GM23338 (cell line): ENCODE results near the gene BBX. TPM values are rescaled to one million over a fixed set of nuclear protein-coding genes. Genes with fewer than 3 reads are reported as not detected.

ENCODE experiments used
- ATAC-seq: fragments of 200-7000 bp; cut with Tn5 transposase; 3 replicates; pipeline ENCODE4 v1.9.1; 2020
- DNase-seq: peaks from one replicate; pipeline ENCODE4 v3.0.0-alpha.2; 2015; ENCODE audit warnings: low spot score
- H2AFZ ChIP-seq: fragments of 200-600 bp; sonication (generic); 2 replicates; pipeline ENCODE4 v1.8.0; 2016; ENCODE audit warnings: antibody characterized with exemption, mild to moderate bottlenecking, moderate library complexity
- H3F3A ChIP-seq: fragments of 200-600 bp; sonication (generic); replicated peaks from 2 replicates; pipeline ENCODE4 v1.8.0; 2017; ENCODE audit warnings: antibody characterized with exemption, mixed run types, low read depth
- H3K27ac ChIP-seq: fragments of 200-600 bp; sonication (generic); 2 replicates; pipeline ENCODE4 v1.6.1; 2016; ENCODE audit warnings: low read depth
- H3K27me3 ChIP-seq: fragments of 200-600 bp; sonication (generic); 2 replicates; pipeline ENCODE4 v1.8.0; 2016; ENCODE audit warnings: mild to moderate bottlenecking, mixed run types, moderate library complexity; ENCODE audit not compliant: insufficient read depth
- H3K36me3 ChIP-seq: fragments of 200-600 bp; sonication (generic); 2 replicates; pipeline ENCODE4 v1.8.0; 2016; ENCODE audit warnings: mild to moderate bottlenecking; ENCODE audit not compliant: insufficient read depth
- H3K4me1 ChIP-seq: fragments of 200-600 bp; sonication (generic); 2 replicates; pipeline ENCODE4 v1.8.0; 2016; ENCODE audit warnings: mild to moderate bottlenecking, moderate library complexity; ENCODE audit not compliant: insufficient read depth
- H3K4me2 ChIP-seq: fragments of 200-600 bp; sonication (generic); 2 replicates; pipeline ENCODE4 v1.7.1; 2017; ENCODE audit warnings: mixed run types
- H3K4me3 ChIP-seq: fragments of 200-600 bp; sonication (generic); 2 replicates; pipeline ENCODE4 v1.6.1; 2016; ENCODE audit warnings: mixed run types
- H3K79me2 ChIP-seq: fragments of 200-600 bp; sonication (generic); replicated peaks from 2 replicates; pipeline ENCODE4 v1.8.0; 2017; ENCODE audit warnings: mild to moderate bottlenecking; ENCODE audit not compliant: insufficient read depth
- H3K9me2 ChIP-seq: fragments of 200-600 bp; sonication (generic); 2 replicates; pipeline ENCODE4 v1.8.0; 2017; ENCODE audit not compliant: insufficient read depth
- H4K20me1 ChIP-seq: fragments of 200-600 bp; sonication (generic); replicated peaks from 2 replicates; pipeline ENCODE4 v1.8.0; 2017; ENCODE audit warnings: mild to moderate bottlenecking; ENCODE audit not compliant: insufficient read depth
- H3K27ac Mint-ChIP-seq: 2 replicates; pipeline ENCODE4 v1.8.0; 2020; ENCODE audit warnings: inconsistent platforms, mild to moderate bottlenecking, moderate library complexity, mixed read lengths
- H3K27me3 Mint-ChIP-seq: 3 replicates; pipeline ENCODE4 v1.8.0; 2022; ENCODE audit warnings: low read depth, mild to moderate bottlenecking, moderate library complexity, mixed read lengths, inconsistent platforms; ENCODE audit not compliant: insufficient read depth, poor library complexity
- H3K36me3 Mint-ChIP-seq: 3 replicates; pipeline ENCODE4 v1.8.0; 2021; ENCODE audit warnings: low read depth, mild to moderate bottlenecking, inconsistent platforms, moderate library complexity, mixed read lengths
- H3K4me1 Mint-ChIP-seq: 3 replicates; pipeline ENCODE4 v1.8.0; 2020; ENCODE audit warnings: mild to moderate bottlenecking, inconsistent platforms, mixed read lengths
- H3K4me3 Mint-ChIP-seq: 3 replicates; pipeline ENCODE4 v1.8.0; 2021; ENCODE audit warnings: moderate library complexity, mild to moderate bottlenecking, inconsistent platforms, mixed read lengths
- H3K9me3 Mint-ChIP-seq: 3 replicates; pipeline ENCODE4 v1.8.0; 2020; ENCODE audit warnings: moderate library complexity, mild to moderate bottlenecking, inconsistent platforms, mixed read lengths
- CREB1 ChIP-seq: fragments of 250-450 bp; sonication (Bioruptor Pico); IDR thresholded peaks from 2 replicates; pipeline ENCODE4 v1.5.0; 2020; ENCODE audit warnings: low read depth, mild to moderate bottlenecking, moderate library complexity
- CTCF ChIP-seq, 2 experiments: fragments of 200-600 bp in 1 of 2; sonication (generic) in 1 of 2; conservative IDR thresholded peaks; 2 replicates each; pipeline versions ENCODE4 v1.5.1 to v1.6.1; 2016 to 2017; ENCODE audit warnings: antibody characterized with exemption in 2 of 2, low read depth in 2 of 2, mild to moderate bottlenecking in 2 of 2, moderate library complexity in 1 of 2
- EZH2 ChIP-seq: fragments of 200-600 bp; sonication (generic); IDR thresholded peaks from one replicate; pipeline ENCODE4 v1.8.0; 2017; ENCODE audit warnings: antibody characterized with exemption, mild to moderate bottlenecking, low read depth; ENCODE audit not compliant: unreplicated experiment
- EZH2phosphoT487 ChIP-seq: fragments of 200-600 bp; sonication (generic); IDR thresholded peaks from one replicate; pipeline ENCODE4 v1.8.1; 2018; ENCODE audit warnings: antibody characterized with exemption; ENCODE audit not compliant: unreplicated experiment
- JUNB ChIP-seq: IDR thresholded peaks from one replicate; pipeline ENCODE4 v1.6.1; 2016; ENCODE audit warnings: antibody characterized with exemption; ENCODE audit not compliant: unreplicated experiment
- NANOG ChIP-seq: IDR thresholded peaks from 2 replicates; pipeline ENCODE4 v1.6.1; 2016; ENCODE audit warnings: antibody characterized with exemption, borderline replicate concordance
- POLR2AphosphoS5 ChIP-seq: IDR thresholded peaks from 2 replicates; pipeline ENCODE4 v1.6.1; 2016; ENCODE audit warnings: antibody characterized with exemption, low read depth
- ZNF114 ChIP-seq: fragments of 250-450 bp; sonication (Bioruptor Pico); IDR thresholded peaks from 2 replicates; pipeline ENCODE4 v1.5.0; 2020; ENCODE audit warnings: mild to moderate bottlenecking, moderate library complexity
- ZNF331 ChIP-seq: fragments of 250-450 bp; sonication (Bioruptor Pico); IDR thresholded peaks from 2 replicates; pipeline ENCODE4 v1.5.0; 2020; ENCODE audit warnings: low read depth, mild to moderate bottlenecking, moderate library complexity
- ZNF462 ChIP-seq: fragments of 250-450 bp; sonication (Bioruptor Pico); IDR thresholded peaks from 2 replicates; pipeline ENCODE4 v1.5.0; 2020; ENCODE audit warnings: mild to moderate bottlenecking, moderate library complexity
- polyA plus RNA-seq: library from polyadenylated mRNA; unstranded; fragments of >200 nt; fragmentation: Nextera tagmentation; extraction: Ambion mirVana; gene quantifications from 2 replicates; pipeline ENCODE4 v1.2.1, GENCODE V29; 2016
- total RNA-seq: library from RNA; depleted of rRNA; stranded (reverse); fragments of >200 nt; shearing (Covaris generic); gene quantifications from 2 replicates; pipeline ENCODE4 v1.2.3, GENCODE V29; 2014
- TF ChIP-seq, protein P1 (sequence below): IDR thresholded peaks from one replicate; pipeline ENCODE4 v1.6.1; 2018; ENCODE audit warnings: antibody characterized with exemption; ENCODE audit not compliant: unreplicated experiment

The BBX gene
- total and polyA plus RNA-seq, 2 experiments from 2014 or later, result 35.2 to 44.1 TPM

DNA sequence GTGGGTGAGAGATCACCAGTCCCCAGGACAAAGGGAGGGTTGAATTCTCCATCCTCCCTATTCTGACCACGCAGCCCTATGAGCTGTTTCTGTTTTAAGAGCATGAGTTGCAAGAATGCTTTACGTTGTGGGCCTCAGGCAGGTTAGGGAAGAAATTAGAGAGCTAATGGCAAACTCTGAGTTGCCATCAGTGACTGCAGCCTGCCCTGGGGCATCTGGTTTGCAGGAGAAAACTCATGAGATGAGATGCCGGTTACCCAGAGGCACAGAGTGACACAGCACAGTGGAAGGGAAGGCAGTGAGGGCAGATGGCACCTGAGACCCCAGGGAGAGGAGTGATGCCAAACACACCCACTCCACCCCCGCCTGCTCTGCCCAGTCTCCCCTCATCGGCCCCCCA is 302.8 kb downstream of the BBX start (continued):
- TF ChIP-seq ZNF462 (CRISPR knock-in tag) (no peak), POLR2AphosphoS5 (no peak), NANOG (no peak), JUNB (no peak), CREB1 (CRISPR knock-in tag) (no peak), ZNF331 (CRISPR knock-in tag) (no peak)

DNA sequence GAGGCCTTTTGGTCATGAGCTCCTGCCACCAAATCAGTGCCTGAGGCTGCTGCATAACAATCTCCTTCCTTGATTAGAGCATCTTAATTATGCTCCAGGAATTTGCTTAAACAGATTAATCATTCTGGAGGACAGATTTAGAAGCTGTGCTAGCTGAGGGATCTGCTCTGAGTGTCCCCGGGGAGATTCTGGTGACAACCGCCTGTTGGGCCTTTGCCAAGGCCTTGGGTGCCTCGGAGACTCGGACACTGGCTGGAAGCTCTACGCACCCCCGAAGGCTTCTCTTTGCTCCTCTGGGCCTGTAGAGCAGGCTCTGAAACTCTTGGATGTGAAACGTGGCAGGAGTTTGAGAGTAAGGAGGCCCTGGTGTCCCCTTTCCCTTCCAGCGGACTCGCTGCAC is 304.0 kb downstream of the BBX start:
- no peak overlapping the region for H3K27ac Mint-ChIP-seq
- no peaks in the 10 kb centered on the region for H3K79me2 ChIP-seq
- TF ChIP-seq CREB1 (CRISPR knock-in tag), result no peak
- TF ChIP-seq CTCF (conservative IDR thresholded peaks at IDR 0.05; ENCODE audit: low read depth in 2 of 2), result no peak
- no peak for TF ChIP-seq NANOG
- TF ChIP-seq ZNF114, result no peak
- TF ChIP-seq JUNB, result no peak
- TF ChIP-seq EZH2, result no peak
- TF ChIP-seq, protein P1, sequence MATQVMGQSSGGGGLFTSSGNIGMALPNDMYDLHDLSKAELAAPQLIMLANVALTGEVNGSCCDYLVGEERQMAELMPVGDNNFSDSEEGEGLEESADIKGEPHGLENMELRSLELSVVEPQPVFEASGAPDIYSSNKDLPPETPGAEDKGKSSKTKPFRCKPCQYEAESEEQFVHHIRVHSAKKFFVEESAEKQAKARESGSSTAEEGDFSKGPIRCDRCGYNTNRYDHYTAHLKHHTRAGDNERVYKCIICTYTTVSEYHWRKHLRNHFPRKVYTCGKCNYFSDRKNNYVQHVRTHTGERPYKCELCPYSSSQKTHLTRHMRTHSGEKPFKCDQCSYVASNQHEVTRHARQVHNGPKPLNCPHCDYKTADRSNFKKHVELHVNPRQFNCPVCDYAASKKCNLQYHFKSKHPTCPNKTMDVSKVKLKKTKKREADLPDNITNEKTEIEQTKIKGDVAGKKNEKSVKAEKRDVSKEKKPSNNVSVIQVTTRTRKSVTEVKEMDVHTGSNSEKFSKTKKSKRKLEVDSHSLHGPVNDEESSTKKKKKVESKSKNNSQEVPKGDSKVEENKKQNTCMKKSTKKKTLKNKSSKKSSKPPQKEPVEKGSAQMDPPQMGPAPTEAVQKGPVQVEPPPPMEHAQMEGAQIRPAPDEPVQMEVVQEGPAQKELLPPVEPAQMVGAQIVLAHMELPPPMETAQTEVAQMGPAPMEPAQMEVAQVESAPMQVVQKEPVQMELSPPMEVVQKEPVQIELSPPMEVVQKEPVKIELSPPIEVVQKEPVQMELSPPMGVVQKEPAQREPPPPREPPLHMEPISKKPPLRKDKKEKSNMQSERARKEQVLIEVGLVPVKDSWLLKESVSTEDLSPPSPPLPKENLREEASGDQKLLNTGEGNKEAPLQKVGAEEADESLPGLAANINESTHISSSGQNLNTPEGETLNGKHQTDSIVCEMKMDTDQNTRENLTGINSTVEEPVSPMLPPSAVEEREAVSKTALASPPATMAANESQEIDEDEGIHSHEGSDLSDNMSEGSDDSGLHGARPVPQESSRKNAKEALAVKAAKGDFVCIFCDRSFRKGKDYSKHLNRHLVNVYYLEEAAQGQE, result no peak
- no peak for TF ChIP-seq EZH2phosphoT487

More for the DNA sequence above, 304.0 kb downstream of the BBX start:
- H3K4me3 ChIP-seq, result no peak overlapping the region
- H3K4me1 ChIP-seq, result no peaks in the 10 kb centered on the region
- no peaks in the 10 kb centered on the region for H3K36me3 Mint-ChIP-seq
- H3K9me3 Mint-ChIP-seq, result peaks cover 3% of the 10 kb centered on the region; the same call in 1 of the 3 replicates
- no peak for ATAC-seq
- H3K27me3 Mint-ChIP-seq, result peaks cover 2% of the 10 kb centered on the region
- no peak overlapping the region for H3K4me2 ChIP-seq
- H3F3A ChIP-seq, result no peaks in the 10 kb centered on the region
- no peaks in the 10 kb centered on the region for H3K36me3 ChIP-seq
- H3K27me3 ChIP-seq, result no peaks in the 10 kb centered on the region
- H4K20me1 ChIP-seq, result no peaks in the 10 kb centered on the region
- H2AFZ ChIP-seq, result no peak overlapping the region
- H3K4me1 Mint-ChIP-seq, result peaks cover 3% of the 10 kb centered on the region; the same call in 2 of the 3 replicates
- DNase-seq, result no peak
- H3K9me2 ChIP-seq, result no peaks in the 10 kb centered on the region
- H3K27ac ChIP-seq, result no peak overlapping the region
- H3K4me3 Mint-ChIP-seq, result no peak overlapping the region; the same call in 2 of the 3 replicates
